A549 (cell line): Measurements from ENCODE around the gene PLAGL2. TPM values are rescaled to one million over a fixed set of nuclear protein-coding genes. Genes with fewer than 3 reads are reported as not detected.

Experiments
- ATAC-seq, 2 experiments: fragments of 200-7000 bp in 1 of 2; fragments of >200 bp in 1 of 2; cut with Nextera tagmentation in 1 of 2; cut with Tn5 transposase in 1 of 2; 3 replicates each; pipeline versions ENCODE4 v1.8.0 to v1.9.1; 2018 to 2020; ENCODE audit warnings: mild to moderate bottlenecking in 1 of 2, moderate library complexity in 1 of 2
- CTCF ChIA-PET: fragments of 300-600 bp; sonication (Branson Sonifier 250); formaldehyde crosslinking; extraction: SDS; loops from one replicate; lab custom pipeline; 2021; ENCODE audit warnings: antibody characterized with exemption, inconsistent platforms; lab: Yijun Ruan, JAX
- POLR2A ChIA-PET: fragments of 350-600 bp; formaldehyde crosslinking; extraction: SDS; loops from one replicate; lab custom pipeline; 2021; ENCODE audit warnings: antibody characterized with exemption, inconsistent platforms; lab: Yijun Ruan, JAX
- DNase-seq, 2 experiments: peaks; one replicate each; pipeline versions ENCODE4 v3.0.0 to v3.0.0-alpha.2; 2011 to 2016; ENCODE audit warnings: low read depth in 1 of 2, low spot score in 1 of 2
- FAIRE-seq: peaks from 2 replicates; lab custom pipeline; 2011; peaks lifted over from hg19 to GRCh38; lab: Jason Lieb, UNC
- H3K27ac ChIP-seq, 2 experiments: fragments of >200 bp; sonication (Bioruptor Twin); formaldehyde crosslinking; 3 replicates each; pipeline ENCODE4 v1.5.1; 2016 to 2017
- H3K4me1 ChIP-seq: fragments of >200 bp; sonication (Bioruptor Twin); formaldehyde crosslinking; 3 replicates; pipeline ENCODE4 v1.6.1; 2016
- H3K4me2 ChIP-seq: fragments of >200 bp; sonication (Bioruptor Twin); formaldehyde crosslinking; 3 replicates; pipeline ENCODE4 v1.6.1; 2016
- H3K4me3 ChIP-seq: fragments of >200 bp; sonication (Bioruptor Twin); formaldehyde crosslinking; 3 replicates; pipeline ENCODE4 v1.5.1; 2016
- H3K9me3 ChIP-seq: fragments of >200 bp; sonication (Bioruptor Twin); formaldehyde crosslinking; 3 replicates; pipeline ENCODE4 v1.6.1; 2016
- BCL3 ChIP-seq: fragments of >200 bp; sonication (Bioruptor Twin); formaldehyde crosslinking; IDR thresholded peaks from 3 replicates; pipeline ENCODE4 v1.6.1; 2016
- BHLHE40 ChIP-seq: IDR thresholded peaks from 2 replicates; pipeline ENCODE4 v1.6.1; 2012; ENCODE audit warnings: low read depth, low read length, inconsistent platforms
- CBX8 ChIP-seq: fragments of 200-600 bp; sonication (generic); IDR thresholded peaks from 2 replicates; pipeline ENCODE4 v1.6.1; 2016
- CHD2 ChIP-seq: fragments of 150-350 bp; IDR thresholded peaks from 2 replicates; pipeline ENCODE4 v1.6.1; 2014; ENCODE audit warnings: low read length; ENCODE audit not compliant: partially characterized antibody
- E2F6 ChIP-seq: IDR thresholded peaks from 2 replicates; pipeline ENCODE4 v1.6.1; 2012; ENCODE audit warnings: low read depth, borderline replicate concordance
- EHF ChIP-seq: fragments of 250-450 bp; sonication (Bioruptor Pico); IDR thresholded peaks from 2 replicates; pipeline ENCODE4 v1.5.0; 2020; ENCODE audit warnings: mild to moderate bottlenecking
- EHMT2 ChIP-seq: fragments of 200-600 bp; sonication (generic); IDR thresholded peaks from 2 replicates; pipeline ENCODE4 v1.6.1; 2016; ENCODE audit warnings: antibody characterized with exemption, low read depth, mild to moderate bottlenecking, moderate library complexity
- ELK1 ChIP-seq: fragments of 150-350 bp; IDR thresholded peaks from 2 replicates; pipeline ENCODE4 v1.6.1; 2014; ENCODE audit warnings: low read depth, mild to moderate bottlenecking, low read length
- ESRRA ChIP-seq: fragments of 150-350 bp; IDR thresholded peaks from 2 replicates; pipeline ENCODE4 v1.6.1; 2014; ENCODE audit warnings: mild to moderate bottlenecking, low read length, borderline replicate concordance
- FOSB ChIP-seq: fragments of 250-450 bp; sonication (Bioruptor Pico); IDR thresholded peaks from 2 replicates; pipeline ENCODE4 v1.5.0; 2020; ENCODE audit warnings: mild to moderate bottlenecking, moderate library complexity
- HES2 ChIP-seq: fragments of >200 bp; sonication (Bioruptor Twin); formaldehyde crosslinking; IDR thresholded peaks from 2 replicates; pipeline ENCODE4 v1.6.1; 2016
- MAFK ChIP-seq: fragments of 450-650 bp; IDR thresholded peaks from 2 replicates; pipeline ENCODE4 v1.6.1; 2014; ENCODE audit not compliant: partially characterized antibody
- MAX ChIP-seq: IDR thresholded peaks from 2 replicates; pipeline ENCODE4 v1.6.1; 2012
- MYC ChIP-seq: IDR thresholded peaks from 2 replicates; pipeline ENCODE4 v1.6.1; 2012; ENCODE audit warnings: mild to moderate bottlenecking, inconsistent platforms, low read length, improper control_type of control experiment, borderline replicate concordance
- NFE2L2 ChIP-seq: fragments of 150-350 bp; conservative IDR thresholded peaks from 2 replicates; pipeline ENCODE4 v1.6.1; 2014; ENCODE audit warnings: low read length
- NR3C1 ChIP-seq: fragments of >200 bp; sonication (Bioruptor Twin); formaldehyde crosslinking; IDR thresholded peaks from 3 replicates; pipeline ENCODE4 v1.6.1; 2017
- PBX3 ChIP-seq: IDR thresholded peaks from 2 replicates; pipeline ENCODE4 v1.6.1; 2012
- PHF8 ChIP-seq: fragments of 200-600 bp; sonication (generic); IDR thresholded peaks from 2 replicates; pipeline ENCODE4 v1.6.1; 2016; ENCODE audit warnings: low read depth, mild to moderate bottlenecking, antibody characterized with exemption, moderate library complexity, borderline replicate concordance
- SMC3 ChIP-seq: fragments of >200 bp; sonication (Bioruptor Twin); formaldehyde crosslinking; IDR thresholded peaks from 3 replicates; pipeline ENCODE4 v1.6.1; 2018; ENCODE audit warnings: inconsistent platforms
- SREBF2 ChIP-seq: fragments of 450-650 bp; IDR thresholded peaks from 2 replicates; pipeline ENCODE4 v1.6.1; 2014; ENCODE audit warnings: mild to moderate bottlenecking, moderate library complexity
- TFCP2L1 ChIP-seq: fragments of 250-450 bp; sonication (Bioruptor Pico); IDR thresholded peaks from 2 replicates; pipeline ENCODE4 v1.5.0; 2021; ENCODE audit warnings: mild to moderate bottlenecking
- USF2 ChIP-seq: fragments of 450-650 bp; IDR thresholded peaks from 2 replicates; pipeline ENCODE4 v1.6.1; 2014; ENCODE audit warnings: antibody characterized with exemption
- ZC3H11A ChIP-seq: fragments of 450-650 bp; IDR thresholded peaks from 2 replicates; pipeline ENCODE4 v1.6.1; 2014; ENCODE audit warnings: antibody characterized with exemption, mild to moderate bottlenecking
- ZNF302 ChIP-seq: fragments of 250-450 bp; sonication (Bioruptor Pico); IDR thresholded peaks from 2 replicates; pipeline ENCODE4 v1.9.0; 2021; ENCODE audit warnings: inconsistent platforms, mild to moderate bottlenecking, moderate library complexity
- WGBS: methylation state at CpG from one replicate; pipeline ENCODE4 v1.1.6; 2017; ENCODE audit errors: missing lambda C conversion rate; 5-methylcytosine and 5-hydroxymethylcytosine counted together
- polyA plus RNA-seq, 4 experiments: library from polyadenylated mRNA; depleted of rRNA in 3 of 4; stranded (reverse); fragments of >200 nt; fragmentation: RNase III in 1 of 4; extraction: RNeasy Plus Mini Kit Qiagen cat#74134 plus additional on column Dnase treatment in 1 of 4; gene quantifications; 2 replicates in 3 of 4; 3 replicates in 1 of 4; pipeline ENCODE4 v1.2.3, GENCODE V29; 2011 to 2017

Gene PLAGL2
- polyA plus RNA-seq, 2 of the 4 experiments (the other 2 are of a cell fraction) = 6.1 to 9.0 TPM

GRCh38 chr20:32168184-32168910 is 39.2 kb downstream of the PLAGL2 start:
- POLR2A ChIA-PET = no interaction called here
- 91% methylated on average over 2 of the region's 2 CpGs for WGBS
- FAIRE-seq = no peak

GRCh38 chr20:32167552-32167951 is 40.0 kb downstream of the PLAGL2 start:
- FAIRE-seq (no peak), ATAC-seq (no peak), DNase-seq (no peak)
- no peak overlapping the region for H3K27ac ChIP-seq
- CTCF ChIA-PET = no interaction called here
- H3K4me3 ChIP-seq = no peak overlapping the region
- no peak overlapping the region for H3K4me2 ChIP-seq
- WGBS = 93% methylated on average over 4 of the region's 4 CpGs
- H3K9me3 ChIP-seq = no peaks in the 10 kb centered on the region
- POLR2A ChIA-PET = no interaction called here
- no peaks in the 10 kb centered on the region for H3K4me1 ChIP-seq
- TF ChIP-seq SMC3 = no peak

More at GRCh38 chr20:32168184-32168910, 39.2 kb downstream of the PLAGL2 start:
- H3K4me1 ChIP-seq = no peaks in the 10 kb centered on the region
- H3K27ac ChIP-seq = no peak overlapping the region
- H3K4me3 ChIP-seq = no peak overlapping the region
- DNase-seq (no peak), ATAC-seq (peak in 1 of 2 experiments; percentile 33; a peak in 2 of 6 replicates)
- CTCF ChIA-PET = no interaction called here
- no peak overlapping the region for H3K4me2 ChIP-seq
- no peaks in the 10 kb centered on the region for H3K9me3 ChIP-seq
- TF ChIP-seq MAX = no peak
- TF ChIP-seq BCL3 = no peak
- TF ChIP-seq BHLHE40 = no peak
- no peak for TF ChIP-seq E2F6
- no peak for TF ChIP-seq NFE2L2
- no peak for TF ChIP-seq ESRRA
- TF ChIP-seq ZC3H11A = no peak
- TF ChIP-seq PHF8 = no peak
- TF ChIP-seq NR3C1 = no peak
- TF ChIP-seq MYC = no peak
- no peak for TF ChIP-seq HES2
- TF ChIP-seq TFCP2L1 = no peak
- TF ChIP-seq PBX3 = no peak

- ATAC-seq (no peak; a peak in 1 of 6 replicates), FAIRE-seq (no peak)
- CTCF ChIA-PET = no interaction called here
These were observed 41.6 kb downstream of the PLAGL2 start for GRCh38 chr20:32165836-32166545.

More at GRCh38 chr20:32165836-32166545, 41.6 kb downstream of the PLAGL2 start:
- Histone ChIP-seq H3K4me3 (no peak overlapping the region), H3K27ac (no peak overlapping the region), H3K9me3 (no peaks in the 10 kb centered on the region), H3K4me2 (no peak overlapping the region), H3K4me1 (no peaks in the 10 kb centered on the region)
- 85% methylated on average over 8 of the region's 8 CpGs for WGBS
- no peak for TF ChIP-seq FOSB (CRISPR knock-in tag)
- TF ChIP-seq TFCP2L1 = no peak
- no peak for TF ChIP-seq EHMT2
- no peak for TF ChIP-seq SREBF2
- TF ChIP-seq ZNF302 = no peak
- TF ChIP-seq CHD2 = no peak
- no peak for TF ChIP-seq ELK1
- no peak for TF ChIP-seq E2F6
- TF ChIP-seq CBX8 = no peak
- TF ChIP-seq ZC3H11A = no peak
- TF ChIP-seq MAFK = no peak
- no peak for TF ChIP-seq BCL3
- no peak for TF ChIP-seq USF2
- TF ChIP-seq EHF = no peak
- POLR2A ChIA-PET = no interaction called here
- DNase-seq = no peak
